CD4-positive, alpha-beta T cell (primary cell): ENCODE measurements around the gene P2RY14. TPM values are rescaled to one million over a fixed set of nuclear protein-coding genes. Genes with fewer than 3 reads are reported as not detected.
A peak's percentile ranks its signal among the peaks of the same experiment; 100 is the strongest.

Experiments
- ATAC-seq: fragments of 200-7000 bp; cut with Tn5 transposase; one replicate; pipeline ENCODE4 v1.10.0; 2022; ENCODE audit warnings: mild to moderate bottlenecking; ENCODE audit not compliant: poor library complexity
- CTCF ChIA-PET: fragments of 350-600 bp; sonication (Branson Sonifier 250); formaldehyde crosslinking; loops from one replicate; lab custom pipeline; 2021; ENCODE audit warnings: antibody characterized with exemption, inconsistent platforms; lab: Charles Lee
- POLR2A ChIA-PET: fragments of 350-600 bp; sonication (Branson Sonifier 250); formaldehyde crosslinking; loops from one replicate; lab custom pipeline; 2021; ENCODE audit warnings: antibody characterized with exemption, inconsistent platforms; lab: Charles Lee
- DNase-seq, 14 experiments: peaks; one replicate each; pipeline ENCODE4 v3.0.0-alpha.2; 2013 to 2020; ENCODE audit warnings: mixed read lengths in 2 of 14
- H3K27ac ChIP-seq, 2 donors: one replicate each; pipeline versions ENCODE4 v1.5.1 to v1.7.0; 2013; ENCODE audit warnings: low read length in 2 of 2, low read depth in 1 of 2, mild to moderate bottlenecking in 1 of 2
- H3K27me3 ChIP-seq, 2 experiments: 1 replicate in 1 of 2; 2 replicates in 1 of 2; pipeline versions ENCODE4 v1.6.1 to v1.7.0; 2013; ENCODE audit warnings: low read length in 2 of 2, control low read depth in 1 of 2, mild to moderate bottlenecking in 1 of 2, moderate library complexity in 1 of 2; ENCODE audit not compliant: insufficient read depth in 2 of 2, control insufficient read depth in 1 of 2
- H3K36me3 ChIP-seq: one replicate; pipeline ENCODE4 v1.6.1; 2013; ENCODE audit warnings: low read length, control low read depth; ENCODE audit not compliant: insufficient read depth
- H3K4me1 ChIP-seq: one replicate; pipeline ENCODE4 v1.6.1; 2013; ENCODE audit warnings: low read length, control low read depth; ENCODE audit not compliant: insufficient read depth
- H3K4me3 ChIP-seq: one replicate; pipeline ENCODE4 v1.5.1; 2013; ENCODE audit warnings: mild to moderate bottlenecking, low read length, moderate library complexity
- H3K9me3 ChIP-seq, 2 experiments: 1 replicate in 1 of 2; 2 replicates in 1 of 2; pipeline versions ENCODE4 v1.6.1 to v1.7.0; 2013; ENCODE audit warnings: low read length in 2 of 2, mild to moderate bottlenecking in 2 of 2, control low read depth in 1 of 2, moderate library complexity in 1 of 2; ENCODE audit not compliant: control insufficient read depth in 1 of 2, insufficient read depth in 1 of 2
- H3K27ac Mint-ChIP-seq: one replicate; pipeline ENCODE4 v1.8.0; 2020; ENCODE audit warnings: mixed read lengths
- H3K27me3 Mint-ChIP-seq: one replicate; pipeline ENCODE4 v1.8.0; 2021; ENCODE audit warnings: mixed read lengths
- H3K36me3 Mint-ChIP-seq: one replicate; pipeline ENCODE4 v1.8.0; 2021; ENCODE audit warnings: low read depth, mixed read lengths
- H3K4me1 Mint-ChIP-seq: one replicate; pipeline ENCODE4 v1.8.0; 2021; ENCODE audit warnings: low read depth, mixed read lengths
- H3K4me3 Mint-ChIP-seq: one replicate; pipeline ENCODE4 v1.8.0; 2020; ENCODE audit warnings: mild to moderate bottlenecking, mixed read lengths
- H3K9me3 Mint-ChIP-seq: one replicate; pipeline ENCODE4 v1.8.0; 2020; ENCODE audit warnings: mixed read lengths
- CTCF ChIP-seq: fragments of 200-600 bp; IDR thresholded peaks from one replicate; pipeline ENCODE4 v1.8.0; 2022; ENCODE audit warnings: antibody characterized with exemption, mild to moderate bottlenecking
- intact Hi-C, 2 experiments: fragments of 100-400 bp; cut with DNase I in 1 of 2; cut with micrococcal nuclease in 1 of 2; formaldehyde crosslinking; loops; one replicate each; pipeline versions ENCODE4 v1.15.1 to v1.9.0; 2023 to 2025; cut with DNase I, micrococcal nuclease
- total RNA-seq, 174 experiments: library from RNA in 2 of 174; stranded (reverse) in 2 of 174; gene quantifications; one replicate each; pipeline ENCODE4 v1.2.3 and lab custom pipeline; 2021 to 2026

The P2RY14 gene
- total RNA-seq, 2 experiments from 2014 or later: 0.22 TPM; not detected in 1

GRCh38 chr3:151203051-151203420, 75.3 kb downstream of the P2RY14 start, which contains the start of gene GPR171:
GPR171 (minus strand) TSS chr3:151203216; CDS start chr3:151199386, 3,830 bp downstream.
- peak; percentile 42 to 89 (median 60) for DNase-seq
- Histone ChIP-seq H3K36me3 (peaks cover 11% of the 10 kb centered on the region), H3K4me3 (peak within 1 kb of the TSS; percentile 61), H3K27me3 (no peaks in the 10 kb centered on the region), H3K4me1 (peaks cover 38% of the 10 kb centered on the region), H3K9me3 (no peaks in the 10 kb centered on the region), H3K27ac (peak within 1 kb of the TSS; percentile 63 to 78)
- Mint-ChIP-seq H3K27ac (peak within 1 kb of the TSS; percentile 85), H3K4me1 (peaks cover 78% of the 10 kb centered on the region), H3K4me3 (peak within 1 kb of the TSS; percentile 68), H3K27me3 (no peaks in the 10 kb centered on the region), H3K36me3 (peaks cover 41% of the 10 kb centered on the region), H3K9me3 (no peaks in the 10 kb centered on the region)
- POLR2A ChIA-PET: interaction anchor here (0.6 to 9.0 kb wide), 13 partner anchors 8 to 1958 kb away, joined by 3 to 84 read pairs (median 4); partner anchors contain the start of genes P2RY14, RAP2B and SIAH2
- peak; percentile 88 for ATAC-seq
- CTCF ChIA-PET: interaction anchor here (0.6 kb wide), 1 partner anchor 1256 kb away, joined by 3 read pairs; no protein-coding TSS in a partner anchor
- intact Hi-C loops: loop anchor here in 1 of 2 experiments (2.0 to 5.0 kb wide), 2 partner anchors 32 to 791 kb away; no protein-coding TSS in a partner anchor
- no peak for TF ChIP-seq CTCF

GRCh38 chr3:151201051-151201730, 77.2 kb downstream of the P2RY14 start:
- Histone ChIP-seq H3K9me3 (peaks cover 0 to 6% of the 10 kb centered on the region in 2 experiments), H3K4me1 (peaks cover 29% of the 10 kb centered on the region), H3K4me3 (peak overlapping the region; percentile 61), H3K27me3 (no peaks in the 10 kb centered on the region), H3K36me3 (peaks cover 16% of the 10 kb centered on the region), H3K27ac (peak overlapping the region; percentile 63 to 78)
- H3K4me1 Mint-ChIP-seq: peaks cover 73% of the 10 kb centered on the region
- intact Hi-C loops: loop anchor here in 1 of 2 experiments (5.0 kb wide), 1 partner anchor 789 kb away; no protein-coding TSS in a partner anchor
- no peak for TF ChIP-seq CTCF
- ATAC-seq (no peak), DNase-seq (peak in 3 of 14 experiments; percentile 51 to 52 (median 52))
- no peaks in the 10 kb centered on the region for H3K27me3 Mint-ChIP-seq
- H3K27ac Mint-ChIP-seq: peak overlapping the region; percentile 85
- peak overlapping the region; percentile 68 for H3K4me3 Mint-ChIP-seq
- peaks cover 46% of the 10 kb centered on the region for H3K36me3 Mint-ChIP-seq
- POLR2A ChIA-PET: interaction anchor here (0.6 to 9.0 kb wide), 11 partner anchors 9 to 438 kb away, joined by 3 to 84 read pairs (median 4); partner anchors contain the start of genes P2RY14 and SIAH2
- no peaks in the 10 kb centered on the region for H3K9me3 Mint-ChIP-seq
- CTCF ChIA-PET: interaction anchor here (1.4 to 2.4 kb wide), 2 partner anchors 33 to 83 kb away, joined by 3 to 15 read pairs; no protein-coding TSS in a partner anchor

- Histone ChIP-seq H3K4me3 (peak overlapping the region; percentile 61), H3K27ac (peak overlapping the region; percentile 63 to 78), H3K9me3 (peaks cover 0 to 6% of the 10 kb centered on the region in 2 experiments), H3K4me1 (peaks cover 25% of the 10 kb centered on the region), H3K36me3 (peaks cover 16% of the 10 kb centered on the region), H3K27me3 (no peaks in the 10 kb centered on the region)
- peak overlapping the region; percentile 68 for H3K4me3 Mint-ChIP-seq
- H3K9me3 Mint-ChIP-seq: no peaks in the 10 kb centered on the region
- POLR2A ChIA-PET: interaction anchor here (0.5 to 9.0 kb wide), 8 partner anchors 8 to 438 kb away, joined by 3 to 84 read pairs (median 6); partner anchors contain the start of gene SIAH2
- CTCF ChIA-PET: interaction anchor here (1.4 to 2.4 kb wide), 2 partner anchors 32 to 84 kb away, joined by 3 to 15 read pairs; no protein-coding TSS in a partner anchor
- DNase-seq: peak in 1 of 14 experiments; percentile 30
- peak overlapping the region; percentile 85 for H3K27ac Mint-ChIP-seq
- no peak for TF ChIP-seq CTCF
- no peak for ATAC-seq
- intact Hi-C loops: loop anchor here in 1 of 2 experiments (5.0 kb wide), 1 partner anchor 788 kb away; no protein-coding TSS in a partner anchor
- peaks cover 71% of the 10 kb centered on the region for H3K4me1 Mint-ChIP-seq
- H3K36me3 Mint-ChIP-seq: peaks cover 50% of the 10 kb centered on the region
- no peaks in the 10 kb centered on the region for H3K27me3 Mint-ChIP-seq
Measured at GRCh38 chr3:151200586-151200985, 77.8 kb downstream of the P2RY14 start.
